Glutamatergic neuron (in vitro differentiated cells): Measurements from ENCODE around the gene CAPN2. TPM values are rescaled to one million over a fixed set of nuclear protein-coding genes. Genes with fewer than 3 reads are reported as not detected.
"Not testable (repeated sequence)": the region's sequence is repeated elsewhere in the genome, so short reads cannot be mapped to it uniquely, and the experiment has no call there.

Experiments
- DNase-seq: peaks from one replicate; pipeline ENCODE4 v3.0.0; 2022
- H3K27ac Mint-ChIP-seq: one replicate; pipeline ENCODE4 v1.8.0; 2020; ENCODE audit warnings: mild to moderate bottlenecking, mixed read lengths, inconsistent platforms; ENCODE audit not compliant: unreplicated experiment
- H3K27me3 Mint-ChIP-seq: one replicate; pipeline ENCODE4 v1.8.0; 2020; ENCODE audit warnings: mild to moderate bottlenecking, moderate library complexity, mixed read lengths, inconsistent platforms; ENCODE audit not compliant: unreplicated experiment
- H3K36me3 Mint-ChIP-seq: one replicate; pipeline ENCODE4 v1.8.0; 2020; ENCODE audit warnings: mild to moderate bottlenecking, mixed read lengths, inconsistent platforms; ENCODE audit not compliant: unreplicated experiment
- H3K4me1 Mint-ChIP-seq: one replicate; pipeline ENCODE4 v1.8.0; 2020; ENCODE audit warnings: mild to moderate bottlenecking, low read depth, mixed read lengths, inconsistent platforms; ENCODE audit not compliant: unreplicated experiment
- H3K4me3 Mint-ChIP-seq: one replicate; pipeline ENCODE4 v1.8.0; 2020; ENCODE audit warnings: mild to moderate bottlenecking, mixed read lengths, inconsistent platforms; ENCODE audit not compliant: unreplicated experiment
- H3K9me3 Mint-ChIP-seq: one replicate; pipeline ENCODE4 v1.8.0; 2020; ENCODE audit warnings: mild to moderate bottlenecking, moderate library complexity, mixed read lengths, inconsistent platforms; ENCODE audit not compliant: unreplicated experiment
- total RNA-seq: library from RNA; stranded (reverse); fragmentation: NEBNext Ultra II Directional; extraction: Animal tissue kit (Norgen Biotek cat#: 25700); gene quantifications from one replicate; pipeline ENCODE4 v1.2.1, GENCODE V29; 2021; ENCODE audit not compliant: unreplicated experiment
- TF ChIP-seq, protein P1 (sequence below): fragments of 200-600 bp; sonication (generic); IDR thresholded peaks from one replicate; pipeline ENCODE4 v1.5.0; 2021; ENCODE audit not compliant: partially characterized antibody, unreplicated experiment

Gene CAPN2
- total RNA-seq, 1 donor from 2014 or later, result 25.6 TPM

DNA sequence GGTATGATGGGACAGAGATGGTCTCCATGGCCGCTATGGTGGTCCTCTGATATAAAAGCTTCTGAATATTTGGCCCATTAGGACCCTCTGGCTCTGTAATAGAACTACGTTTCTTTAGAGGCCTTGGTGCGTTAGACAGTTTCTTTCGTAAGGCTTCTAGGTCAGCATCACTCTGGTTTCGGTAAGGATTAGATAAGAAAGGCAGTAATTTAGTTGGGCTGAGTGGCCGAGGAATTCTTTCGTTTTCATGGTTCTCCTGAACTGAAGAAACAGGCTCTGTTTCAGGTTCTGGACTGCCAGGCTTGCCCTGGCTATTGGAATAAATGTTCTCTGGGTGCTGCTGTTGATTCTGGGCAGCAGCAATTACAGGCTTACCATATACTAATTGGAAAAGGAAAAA lies 83.9 kb downstream of the CAPN2 start:
- H3K27ac Mint-ChIP-seq, result no peak overlapping the region
- no peaks in the 10 kb centered on the region for H3K9me3 Mint-ChIP-seq
- no peak for DNase-seq
- H3K4me1 Mint-ChIP-seq, result no peaks in the 10 kb centered on the region
- H3K36me3 Mint-ChIP-seq, result no peaks in the 10 kb centered on the region
- H3K4me3 Mint-ChIP-seq, result no peak overlapping the region
- TF ChIP-seq, protein P1, sequence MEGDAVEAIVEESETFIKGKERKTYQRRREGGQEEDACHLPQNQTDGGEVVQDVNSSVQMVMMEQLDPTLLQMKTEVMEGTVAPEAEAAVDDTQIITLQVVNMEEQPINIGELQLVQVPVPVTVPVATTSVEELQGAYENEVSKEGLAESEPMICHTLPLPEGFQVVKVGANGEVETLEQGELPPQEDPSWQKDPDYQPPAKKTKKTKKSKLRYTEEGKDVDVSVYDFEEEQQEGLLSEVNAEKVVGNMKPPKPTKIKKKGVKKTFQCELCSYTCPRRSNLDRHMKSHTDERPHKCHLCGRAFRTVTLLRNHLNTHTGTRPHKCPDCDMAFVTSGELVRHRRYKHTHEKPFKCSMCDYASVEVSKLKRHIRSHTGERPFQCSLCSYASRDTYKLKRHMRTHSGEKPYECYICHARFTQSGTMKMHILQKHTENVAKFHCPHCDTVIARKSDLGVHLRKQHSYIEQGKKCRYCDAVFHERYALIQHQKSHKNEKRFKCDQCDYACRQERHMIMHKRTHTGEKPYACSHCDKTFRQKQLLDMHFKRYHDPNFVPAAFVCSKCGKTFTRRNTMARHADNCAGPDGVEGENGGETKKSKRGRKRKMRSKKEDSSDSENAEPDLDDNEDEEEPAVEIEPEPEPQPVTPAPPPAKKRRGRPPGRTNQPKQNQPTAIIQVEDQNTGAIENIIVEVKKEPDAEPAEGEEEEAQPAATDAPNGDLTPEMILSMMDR, result no peak
- H3K27me3 Mint-ChIP-seq, result no peaks in the 10 kb centered on the region

DNA sequence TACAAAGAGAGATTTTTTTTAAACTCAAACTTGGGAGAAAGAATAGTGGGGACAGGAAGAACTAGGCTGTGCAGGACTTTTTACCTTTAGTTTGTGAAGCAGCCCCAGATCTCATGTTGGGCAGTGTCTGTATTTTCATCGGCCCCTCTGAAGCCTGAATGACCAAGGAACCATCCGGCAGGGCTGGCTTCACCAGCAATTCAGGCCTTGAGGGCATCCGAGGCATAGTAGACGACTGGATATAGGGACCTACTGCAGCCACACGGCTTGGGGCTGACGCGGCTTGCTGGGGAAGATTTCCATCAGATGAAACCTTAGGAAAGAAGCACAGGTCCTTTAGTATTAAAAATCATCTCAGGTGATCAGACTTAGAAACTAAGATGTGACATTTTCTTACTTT lies 89.7 kb downstream of the CAPN2 start:
- H3K4me3 Mint-ChIP-seq, result no peak overlapping the region
- no peaks in the 10 kb centered on the region for H3K27me3 Mint-ChIP-seq
- H3K27ac Mint-ChIP-seq, result no peak overlapping the region
- no peak for DNase-seq
- H3K9me3 Mint-ChIP-seq, result no peaks in the 10 kb centered on the region
- peaks cover 3% of the 10 kb centered on the region for H3K36me3 Mint-ChIP-seq
- TF ChIP-seq, protein P1, result no peak
- no peaks in the 10 kb centered on the region for H3K4me1 Mint-ChIP-seq

GRCh38 chr1:223802602-223803001 lies 90.3 kb downstream of the CAPN2 start:
- TF ChIP-seq, protein P1, result no peak
- no peak for DNase-seq
- no peak overlapping the region for H3K4me3 Mint-ChIP-seq
- no peak overlapping the region for H3K27ac Mint-ChIP-seq
- H3K36me3 Mint-ChIP-seq, result peaks cover 3% of the 10 kb centered on the region
- no peaks in the 10 kb centered on the region for H3K4me1 Mint-ChIP-seq
- H3K9me3 Mint-ChIP-seq, result no peaks in the 10 kb centered on the region
- H3K27me3 Mint-ChIP-seq, result no peaks in the 10 kb centered on the region

- Mint-ChIP-seq H3K9me3 (no peaks in the 10 kb centered on the region), H3K4me1 (no peaks in the 10 kb centered on the region), H3K4me3 (no peak overlapping the region), H3K27ac (no peak overlapping the region), H3K27me3 (no peaks in the 10 kb centered on the region), H3K36me3 (peaks cover 3% of the 10 kb centered on the region)
- DNase-seq, result no peak
- TF ChIP-seq, protein P1, result no peak
Measured at GRCh38 chr1:223803211-223803610, 90.9 kb downstream of the CAPN2 start.

DNA sequence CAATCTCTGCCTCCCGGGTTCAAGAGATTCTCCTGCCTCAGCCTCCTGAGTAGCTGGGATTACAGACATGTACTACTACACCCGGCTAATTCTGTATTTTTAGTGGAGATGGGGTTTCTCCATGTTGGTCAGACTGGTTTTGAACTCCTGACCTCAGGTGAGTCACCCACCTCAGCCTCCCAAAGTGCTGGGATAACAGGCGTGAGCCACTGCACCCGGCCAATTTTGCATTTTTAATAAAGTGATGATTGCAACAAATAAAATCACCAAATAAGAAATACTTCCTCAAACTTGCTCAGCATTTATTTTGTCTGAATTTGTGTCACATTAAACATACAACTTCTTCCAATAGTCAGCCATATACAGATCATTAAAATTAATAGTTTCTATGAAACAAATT lies 97.6 kb downstream of the CAPN2 start:
- H3K36me3 Mint-ChIP-seq, H3K4me1 Mint-ChIP-seq: not testable (repeated sequence)

DNA sequence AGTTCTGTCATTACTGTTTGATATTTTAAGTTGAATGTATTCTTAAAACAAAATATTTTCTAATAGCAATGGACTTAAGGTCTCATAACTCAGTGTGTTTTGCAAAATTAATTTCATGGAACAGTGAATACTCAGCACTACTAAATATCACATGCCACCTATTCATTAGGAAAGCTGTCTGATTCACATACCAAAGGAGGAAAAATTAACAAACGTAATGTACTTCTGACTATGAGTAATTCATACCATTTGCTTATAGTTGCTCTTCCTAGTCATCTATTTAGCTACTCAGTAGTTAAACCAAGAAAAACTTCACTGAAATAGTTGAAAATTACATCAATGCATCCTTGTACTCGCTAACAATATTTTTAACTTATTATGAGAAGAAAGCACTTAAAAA lies 98.2 kb downstream of the CAPN2 start:
- H3K9me3 Mint-ChIP-seq, result no peaks in the 10 kb centered on the region
- peaks cover 3% of the 10 kb centered on the region for H3K36me3 Mint-ChIP-seq
- H3K27me3 Mint-ChIP-seq, result no peaks in the 10 kb centered on the region
- no peak overlapping the region for H3K4me3 Mint-ChIP-seq
- H3K4me1 Mint-ChIP-seq, result peaks cover 2% of the 10 kb centered on the region
- TF ChIP-seq, protein P1, result no peak
- no peak for DNase-seq
- no peak overlapping the region for H3K27ac Mint-ChIP-seq

More for the DNA sequence above, 97.6 kb downstream of the CAPN2 start:
- DNase-seq, H3K27ac Mint-ChIP-seq, H3K27me3 Mint-ChIP-seq, H3K9me3 Mint-ChIP-seq, H3K4me3 Mint-ChIP-seq: not testable (repeated sequence)
